OCI-LY7 (cell line): ENCODE measurements around the gene TREML2.

Experiments used
- CTCF ChIP-seq: fragments of 200-600 bp; sonication (generic); conservative IDR thresholded peaks from 2 replicates; pipeline ENCODE4 v1.5.1; 2014; ENCODE audit warnings: mild to moderate bottlenecking, antibody characterized with exemption, low read length, moderate library complexity, mixed read lengths
- EZH2phosphoT487 ChIP-seq: fragments of 200-600 bp; sonication (generic); IDR thresholded peaks from 2 replicates; pipeline ENCODE4 v1.6.1; 2018; ENCODE audit warnings: low read depth, borderline replicate concordance, mild to moderate bottlenecking, mixed run types, antibody characterized with exemption, low read length, moderate library complexity, mixed read lengths

GRCh38 chr6:41157323-41157722 is 43.6 kb downstream of the TREML2 start:
- TF ChIP-seq CTCF (no peak), EZH2phosphoT487 (no peak)
